Lower lobe of right lung (tissue), 2 donors: ENCODE results near the gene TC2N. TPM values are rescaled to one million over a fixed set of nuclear protein-coding genes. Genes with fewer than 3 reads are reported as not detected.

Source experiments
- ATAC-seq, 2 donors: fragments of 200-7000 bp; cut with Tn5 transposase; one replicate each; pipeline ENCODE4 v1.9.1; 2020 to 2022; ENCODE audit warnings: mild to moderate bottlenecking in 2 of 2, moderate library complexity in 2 of 2
- DNase-seq: peaks from one replicate; pipeline ENCODE4 v3.0.0-alpha.2; 2020
- H3K27ac ChIP-seq: fragments of 200-600 bp; one replicate; pipeline ENCODE4 v1.8.0; 2022
- H3K27me3 ChIP-seq: fragments of 200-600 bp; one replicate; pipeline ENCODE4 v1.8.0; 2022; ENCODE audit warnings: low read depth
- H3K36me3 ChIP-seq: fragments of 200-600 bp; one replicate; pipeline ENCODE4 v1.8.0; 2022; ENCODE audit warnings: mild to moderate bottlenecking
- H3K4me1 ChIP-seq: fragments of 200-600 bp; one replicate; pipeline ENCODE4 v1.8.0; 2022
- H3K4me3 ChIP-seq: fragments of 200-600 bp; one replicate; pipeline ENCODE4 v1.8.0; 2022; ENCODE audit warnings: mild to moderate bottlenecking
- H3K9me3 ChIP-seq: fragments of 200-600 bp; one replicate; pipeline ENCODE4 v1.8.0; 2022
- intact Hi-C: fragments of 100-400 bp; cut with DNase I; formaldehyde crosslinking; loops from one replicate; pipeline ENCODE4 v1.11.0; 2022
- total RNA-seq: library from RNA; stranded (reverse); fragmentation: NEBNext Ultra II Directional; extraction: Animal tissue kit (Norgen Biotek cat#: 25700); gene quantifications from one replicate; pipeline ENCODE4 v1.2.1, GENCODE V29; 2021
- TF ChIP-seq, protein P1 (sequence below): fragments of 200-600 bp; IDR thresholded peaks from one replicate; pipeline ENCODE4 v1.8.0; 2022; ENCODE audit warnings: antibody characterized with exemption, mild to moderate bottlenecking
- donor health status: DM: no; HTN: yes; CAD: no; lungs with severe emphysema.

The TC2N gene
- total RNA-seq, 1 donor from 2014 or later = 53.1 TPM

DNA sequence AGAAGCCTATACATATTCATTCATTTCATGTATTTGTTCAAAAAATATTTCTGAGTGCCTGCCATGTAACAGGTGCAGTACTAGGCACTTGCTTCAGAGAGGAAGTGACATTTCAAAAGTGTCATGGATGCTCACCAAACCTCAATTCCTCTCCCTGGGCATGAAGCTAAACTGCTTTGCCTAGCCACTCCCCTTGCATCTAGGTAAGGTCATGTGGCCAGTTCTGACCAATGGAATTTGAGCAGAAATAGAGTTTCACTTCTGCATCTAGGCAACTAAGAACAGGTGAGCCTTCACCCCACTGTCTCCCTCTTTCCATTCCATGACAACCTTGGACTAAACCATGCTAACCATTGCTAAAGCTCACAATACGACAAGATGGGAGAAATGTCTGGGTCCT, 27.6 kb downstream of the TC2N start:
- Histone ChIP-seq H3K4me3 (no peak overlapping the region), H3K27me3 (no peaks in the 10 kb centered on the region), H3K4me1 (peaks cover 9% of the 10 kb centered on the region), H3K27ac (no peak overlapping the region), H3K9me3 (no peaks in the 10 kb centered on the region), H3K36me3 (no peaks in the 10 kb centered on the region)
- DNase-seq = no peak
- intact Hi-C loops = no loop called here
- no peak for ATAC-seq
- TF ChIP-seq, protein P1, sequence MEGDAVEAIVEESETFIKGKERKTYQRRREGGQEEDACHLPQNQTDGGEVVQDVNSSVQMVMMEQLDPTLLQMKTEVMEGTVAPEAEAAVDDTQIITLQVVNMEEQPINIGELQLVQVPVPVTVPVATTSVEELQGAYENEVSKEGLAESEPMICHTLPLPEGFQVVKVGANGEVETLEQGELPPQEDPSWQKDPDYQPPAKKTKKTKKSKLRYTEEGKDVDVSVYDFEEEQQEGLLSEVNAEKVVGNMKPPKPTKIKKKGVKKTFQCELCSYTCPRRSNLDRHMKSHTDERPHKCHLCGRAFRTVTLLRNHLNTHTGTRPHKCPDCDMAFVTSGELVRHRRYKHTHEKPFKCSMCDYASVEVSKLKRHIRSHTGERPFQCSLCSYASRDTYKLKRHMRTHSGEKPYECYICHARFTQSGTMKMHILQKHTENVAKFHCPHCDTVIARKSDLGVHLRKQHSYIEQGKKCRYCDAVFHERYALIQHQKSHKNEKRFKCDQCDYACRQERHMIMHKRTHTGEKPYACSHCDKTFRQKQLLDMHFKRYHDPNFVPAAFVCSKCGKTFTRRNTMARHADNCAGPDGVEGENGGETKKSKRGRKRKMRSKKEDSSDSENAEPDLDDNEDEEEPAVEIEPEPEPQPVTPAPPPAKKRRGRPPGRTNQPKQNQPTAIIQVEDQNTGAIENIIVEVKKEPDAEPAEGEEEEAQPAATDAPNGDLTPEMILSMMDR = no peak

DNA sequence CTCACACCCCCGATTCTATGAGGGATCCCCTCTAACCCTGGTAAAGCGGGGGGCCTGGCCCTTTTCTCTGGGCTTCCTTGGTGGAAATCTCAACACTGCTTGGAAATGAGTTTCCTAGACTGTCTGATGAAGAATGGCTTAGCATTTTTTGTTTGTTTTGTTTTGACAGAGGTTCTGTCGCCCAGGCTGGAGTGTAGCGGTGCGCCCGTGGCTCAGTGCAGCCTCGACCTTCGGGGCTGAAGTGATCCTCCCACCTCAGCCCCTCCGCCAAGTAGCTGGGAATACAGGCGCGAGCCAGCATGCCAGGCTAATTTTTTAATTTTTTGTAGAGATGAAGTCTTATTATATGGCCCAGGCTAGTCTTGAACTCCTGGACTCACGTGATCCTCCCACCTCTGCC, 30.3 kb downstream of the TC2N start:
- Histone ChIP-seq H3K9me3 (no peaks in the 10 kb centered on the region), H3K4me3 (peak overlapping the region; percentile 66), H3K27me3 (no peaks in the 10 kb centered on the region), H3K27ac (peak overlapping the region; percentile 86), H3K36me3 (no peaks in the 10 kb centered on the region), H3K4me1 (peaks cover 14% of the 10 kb centered on the region)
- ATAC-seq (no peak), DNase-seq (no peak)
- TF ChIP-seq, protein P1 = no peak
- intact Hi-C loops = no loop called here

DNA sequence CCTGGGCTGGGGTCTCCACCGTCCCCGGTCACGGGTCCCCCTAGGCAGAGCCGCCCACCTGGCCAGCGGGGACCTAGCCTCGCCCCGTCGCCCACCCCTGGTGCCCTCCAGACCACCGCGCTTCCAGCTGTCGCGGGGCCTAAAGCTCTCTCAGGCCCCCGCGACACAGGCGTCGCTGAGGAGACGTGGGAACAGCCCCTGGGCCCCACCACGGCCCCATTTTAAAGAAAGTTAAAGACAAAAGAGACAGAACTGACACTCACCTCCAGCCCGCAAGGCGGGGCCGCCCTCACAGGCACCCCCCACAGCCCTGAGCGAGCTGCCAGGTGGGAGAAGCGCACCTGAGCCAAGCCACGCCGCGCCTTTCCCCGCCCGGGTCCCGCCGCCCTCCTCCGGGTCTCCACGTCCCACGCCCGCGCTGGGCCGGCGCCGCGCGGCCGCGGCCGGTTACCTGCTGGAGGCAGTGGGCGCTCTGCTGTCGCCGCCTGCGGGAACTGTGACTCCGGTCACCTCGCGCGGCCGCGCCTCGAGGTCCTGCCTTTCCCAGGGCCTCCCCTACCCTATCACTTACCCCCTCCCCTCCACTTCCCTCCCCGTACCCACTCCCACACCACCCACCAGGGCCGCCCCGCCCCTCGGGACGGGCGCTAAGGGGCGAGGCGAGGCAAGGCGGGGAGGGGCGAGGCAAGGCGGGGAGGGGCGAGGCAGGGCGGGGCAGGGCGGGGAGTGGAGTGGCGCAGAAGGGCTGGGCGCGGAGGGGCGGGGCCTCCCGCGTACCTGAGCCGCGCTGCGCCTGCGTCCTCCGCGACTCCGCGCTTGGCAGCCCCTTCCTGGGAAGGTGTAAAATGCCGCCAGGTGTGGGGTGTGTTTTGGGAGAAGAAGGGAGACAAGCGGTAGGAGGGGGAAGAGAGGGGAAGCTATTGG, 31.2 kb downstream of the TC2N start:
- Histone ChIP-seq H3K9me3 (no peaks in the 10 kb centered on the region), H3K27me3 (no peaks in the 10 kb centered on the region), H3K4me1 (peaks cover 14% of the 10 kb centered on the region), H3K27ac (peak overlapping the region; percentile 86), H3K36me3 (no peaks in the 10 kb centered on the region), H3K4me3 (peak overlapping the region; percentile 66)
- DNase-seq = peak; percentile 91
- ATAC-seq = peak; percentile 98 to 99
- intact Hi-C loops = no loop called here
- TF ChIP-seq, protein P1 = no peak

DNA sequence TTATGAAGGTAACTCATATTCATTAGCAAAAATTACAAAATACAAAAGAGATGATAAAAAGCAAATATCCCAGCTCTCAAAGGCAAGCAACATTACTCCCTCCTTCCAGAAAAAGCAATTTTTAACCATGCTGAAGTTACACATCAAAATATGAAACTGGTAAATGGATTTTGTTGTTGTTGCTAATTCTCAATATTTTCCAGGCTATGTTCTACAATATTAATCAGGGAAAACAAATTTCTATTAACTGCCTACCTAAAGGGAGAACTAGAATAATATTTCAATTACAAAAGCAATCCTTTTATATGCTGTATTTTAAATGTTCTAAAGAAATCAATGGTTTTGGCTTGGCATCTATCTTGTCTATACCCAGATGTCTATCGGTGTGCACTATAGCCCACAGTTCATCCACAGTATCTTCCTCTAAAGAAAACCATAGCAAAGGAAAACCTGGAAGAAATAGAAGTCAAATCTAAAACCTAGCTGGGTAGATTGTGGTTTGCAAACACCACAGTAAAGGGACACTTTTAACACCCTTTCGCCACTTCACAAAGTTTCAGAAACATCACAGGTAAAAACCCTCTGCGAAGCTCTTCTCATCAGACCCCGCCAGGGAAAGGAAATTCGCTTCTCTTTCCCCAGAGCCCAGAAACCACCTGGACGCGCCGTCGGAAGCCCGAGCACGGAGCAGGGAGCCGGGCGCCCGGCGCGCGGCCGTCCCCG, 32.0 kb downstream of the TC2N start:
- no peak for DNase-seq
- TF ChIP-seq, protein P1 = no peak
- ATAC-seq = peak in 1 of 2 donors; percentile 39
- Histone ChIP-seq H3K9me3 (no peaks in the 10 kb centered on the region), H3K4me3 (peak overlapping the region; percentile 66), H3K27me3 (no peaks in the 10 kb centered on the region), H3K36me3 (no peaks in the 10 kb centered on the region), H3K4me1 (peaks cover 14% of the 10 kb centered on the region), H3K27ac (peak overlapping the region; percentile 86)
- intact Hi-C loops = no loop called here

DNA sequence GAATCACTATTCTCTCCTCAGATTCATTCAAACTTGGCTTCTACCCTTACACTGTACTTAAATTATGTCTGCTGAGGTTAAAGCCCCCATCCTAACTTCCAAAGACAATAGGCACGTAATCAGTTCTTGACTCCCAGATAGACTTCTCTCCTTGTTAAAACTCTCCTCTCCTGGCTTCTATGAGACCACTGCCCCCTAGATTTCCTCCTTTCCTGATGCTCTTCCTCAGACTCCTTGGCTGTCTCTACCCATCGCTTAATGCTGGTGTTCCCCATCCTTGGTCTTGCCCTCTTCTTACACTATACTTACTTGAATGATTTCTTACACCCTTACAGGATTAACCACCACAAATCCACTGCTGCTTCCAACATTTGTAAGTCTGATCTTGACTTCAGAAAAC, 32.8 kb downstream of the TC2N start:
- ATAC-seq (no peak), DNase-seq (no peak)
- H3K27ac ChIP-seq = peak overlapping the region; percentile 21
- TF ChIP-seq, protein P1 = no peak
- H3K9me3 ChIP-seq = no peaks in the 10 kb centered on the region
- intact Hi-C loops = no loop called here
- no peaks in the 10 kb centered on the region for H3K27me3 ChIP-seq
- H3K4me1 ChIP-seq = peaks cover 15% of the 10 kb centered on the region
- peak overlapping the region; percentile 66 for H3K4me3 ChIP-seq
- no peaks in the 10 kb centered on the region for H3K36me3 ChIP-seq
